DMS53 treated with DMSO at 0.1 percent for 48 hours (cell line): Measurements from ENCODE around the gene PM20D1.
A peak's percentile ranks its signal among the peaks of the same experiment; 100 is the strongest.

Source experiments
- DNase-seq: peaks from one replicate; lab custom pipeline; 2025; ENCODE audit not compliant: unreplicated experiment; lab: John Stamatoyannopoulos, UW

PM20D1 gene

GRCh38 chr1:205805082-205805711, 44.7 kb downstream of the PM20D1 start:
- no peak for DNase-seq

- no peak for DNase-seq
Observed at GRCh38 chr1:205804605-205805004, 45.3 kb downstream of the PM20D1 start.

- no peak for DNase-seq
Observed at GRCh38 chr1:205803986-205804385, 45.9 kb downstream of the PM20D1 start.

GRCh38 chr1:205802060-205802459, 47.9 kb downstream of the PM20D1 start:
- DNase-seq: no peak

- DNase-seq: no peak
Observed at GRCh38 chr1:205800981-205801703, 48.8 kb downstream of the PM20D1 start.

GRCh38 chr1:205800427-205800826, 49.5 kb downstream of the PM20D1 start:
- DNase-seq: no peak

GRCh38 chr1:205798577-205798976, 51.4 kb downstream of the PM20D1 start:
- no peak for DNase-seq

GRCh38 chr1:205797168-205797567, 52.8 kb downstream of the PM20D1 start:
- DNase-seq: no peak

GRCh38 chr1:205794011-205794730, 55.8 kb downstream of the PM20D1 start:
- DNase-seq: no peak

GRCh38 chr1:205792961-205793673, 56.8 kb downstream of the PM20D1 start:
- no peak for DNase-seq

- no peak for DNase-seq
Observed at GRCh38 chr1:205792481-205792881, 57.5 kb downstream of the PM20D1 start.

GRCh38 chr1:205791568-205792180, 58.3 kb downstream of the PM20D1 start:
- DNase-seq: peak; percentile 64

- no peak for DNase-seq
Observed at GRCh38 chr1:205787287-205787916, 62.5 kb downstream of the PM20D1 start.

- DNase-seq: no peak
Observed at GRCh38 chr1:205786601-205787000, 63.3 kb downstream of the PM20D1 start.

- DNase-seq: no peak
Observed at GRCh38 chr1:205785446-205785845, 64.5 kb downstream of the PM20D1 start.

GRCh38 chr1:205783904-205784303, 66.0 kb downstream of the PM20D1 start:
- no peak for DNase-seq

GRCh38 chr1:205783433-205783795, 66.5 kb downstream of the PM20D1 start:
- no peak for DNase-seq

GRCh38 chr1:205782627-205783432, 67.1 kb downstream of the PM20D1 start:
- DNase-seq: no peak

- DNase-seq: no peak
Observed at GRCh38 chr1:205780335-205780734, 69.6 kb downstream of the PM20D1 start.
